ENCODE measurements around the gene TOMT.

DNA sequence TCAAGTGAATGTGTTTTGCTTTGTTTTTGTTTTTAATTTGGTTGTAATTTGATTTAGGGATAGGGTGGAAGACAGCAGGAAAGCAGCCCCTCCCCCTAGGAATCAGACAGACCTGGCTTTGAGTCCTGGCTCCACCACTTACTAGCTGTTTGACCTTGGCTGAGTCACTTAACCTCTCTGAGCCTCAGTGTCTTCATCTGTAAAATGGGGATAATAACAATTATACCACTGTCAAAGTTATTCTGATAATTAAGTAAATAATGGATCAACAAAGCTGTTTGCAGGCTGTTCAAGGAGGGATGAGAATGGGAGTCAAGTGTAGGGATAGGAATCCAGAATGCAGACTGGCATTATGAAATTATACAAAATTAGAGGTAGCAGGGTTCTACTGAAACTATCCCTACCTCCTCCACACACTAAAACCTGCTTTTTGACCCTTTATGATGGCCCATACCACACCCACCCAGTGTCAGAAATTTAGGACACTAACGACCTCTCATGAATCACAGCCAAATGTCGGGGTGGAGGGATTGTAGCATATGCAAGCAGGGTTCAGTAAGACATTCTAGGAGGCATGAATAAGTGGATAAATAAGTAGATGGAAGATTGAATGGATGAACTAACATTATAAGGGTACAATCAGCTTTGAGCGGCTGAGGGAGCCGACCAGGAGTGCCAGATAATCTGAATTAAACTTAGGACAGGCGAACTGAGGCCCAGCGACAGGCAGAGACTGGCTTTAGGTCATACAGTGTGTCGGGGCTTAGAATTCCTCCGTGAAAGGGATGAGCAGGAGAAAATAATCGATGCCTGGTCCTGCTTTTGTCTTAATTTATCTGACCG, 5.8 kb downstream of the TOMT start:
- no peak for TF ChIP-seq POLR2AphosphoS5 (IDR thresholded peaks at IDR 0.05; ENCODE audit: insufficient read depth, low read depth, low read length)
- no peak for TF ChIP-seq MYC (IDR thresholded peaks at IDR 0.05; ENCODE audit: low read depth, low read length)
- TF ChIP-seq POLR2A (IDR thresholded peaks at IDR 0.05; ENCODE audit: low read depth, low read length) = no peak
- TF ChIP-seq, protein P1, sequence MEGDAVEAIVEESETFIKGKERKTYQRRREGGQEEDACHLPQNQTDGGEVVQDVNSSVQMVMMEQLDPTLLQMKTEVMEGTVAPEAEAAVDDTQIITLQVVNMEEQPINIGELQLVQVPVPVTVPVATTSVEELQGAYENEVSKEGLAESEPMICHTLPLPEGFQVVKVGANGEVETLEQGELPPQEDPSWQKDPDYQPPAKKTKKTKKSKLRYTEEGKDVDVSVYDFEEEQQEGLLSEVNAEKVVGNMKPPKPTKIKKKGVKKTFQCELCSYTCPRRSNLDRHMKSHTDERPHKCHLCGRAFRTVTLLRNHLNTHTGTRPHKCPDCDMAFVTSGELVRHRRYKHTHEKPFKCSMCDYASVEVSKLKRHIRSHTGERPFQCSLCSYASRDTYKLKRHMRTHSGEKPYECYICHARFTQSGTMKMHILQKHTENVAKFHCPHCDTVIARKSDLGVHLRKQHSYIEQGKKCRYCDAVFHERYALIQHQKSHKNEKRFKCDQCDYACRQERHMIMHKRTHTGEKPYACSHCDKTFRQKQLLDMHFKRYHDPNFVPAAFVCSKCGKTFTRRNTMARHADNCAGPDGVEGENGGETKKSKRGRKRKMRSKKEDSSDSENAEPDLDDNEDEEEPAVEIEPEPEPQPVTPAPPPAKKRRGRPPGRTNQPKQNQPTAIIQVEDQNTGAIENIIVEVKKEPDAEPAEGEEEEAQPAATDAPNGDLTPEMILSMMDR (IDR thresholded peaks at IDR 0.05; ENCODE audit: extremely low read depth in 1 of 2, insufficient read depth in 1 of 2, low read depth in 1 of 2, low read length in 2 of 2) = no peak
- TF ChIP-seq EZH2 (IDR thresholded peaks at IDR 0.05; ENCODE audit: borderline replicate concordance, low read depth, low read length, severe bottlenecking) = no peak
- TF ChIP-seq FOS (IDR thresholded peaks at IDR 0.05; ENCODE audit: borderline replicate concordance, insufficient read depth, low read length) = no peak

Data from endothelial cell of umbilical vein (primary cell).